ENCODE results near the gene ZPBP. TPM values are rescaled to one million over a fixed set of nuclear protein-coding genes. Genes with fewer than 3 reads are reported as not detected.
"Not testable (repeated sequence)": the region's sequence is repeated elsewhere in the genome, so short reads cannot be mapped to it uniquely, and the experiment has no call there.

Gene ZPBP
- total RNA-seq, 2 experiments from 2014 or later: not detected

- ATAC-seq (no peak), DNase-seq (no peak)
- H3K4me3 Mint-ChIP-seq: no peak overlapping the region
- CTCF ChIA-PET: no interaction called here
- H3K4me1 Mint-ChIP-seq: peaks cover 8% of the 10 kb centered on the region
- H3K9me3 Mint-ChIP-seq (ENCODE audit: low read depth): no peaks in the 10 kb centered on the region
- peaks cover 47% of the 10 kb centered on the region for H3K27me3 Mint-ChIP-seq
- H3K36me3 Mint-ChIP-seq: peaks cover 1% of the 10 kb centered on the region
- no peak overlapping the region for H3K27ac Mint-ChIP-seq
Measured at GRCh38 chr7:50088463-50089129, 4.5 kb downstream of the ZPBP start.

GRCh38 chr7:50085344-50085743, 7.7 kb downstream of the ZPBP start:
- Mint-ChIP-seq H3K4me3 (no peak overlapping the region), H3K9me3 (ENCODE audit: low read depth) (no peaks in the 10 kb centered on the region), H3K27me3 (peaks cover 55% of the 10 kb centered on the region), H3K36me3 (peaks cover 1% of the 10 kb centered on the region), H3K27ac (no peak overlapping the region), H3K4me1 (no peaks in the 10 kb centered on the region)
- ATAC-seq (no peak), DNase-seq (no peak)
- CTCF ChIA-PET: no interaction called here

GRCh38 chr7:50073093-50073492, 20.0 kb downstream of the ZPBP start:
- H3K4me3 Mint-ChIP-seq: no peak overlapping the region
- H3K9me3 Mint-ChIP-seq (ENCODE audit: low read depth): peaks cover 13% of the 10 kb centered on the region
- peaks cover 13% of the 10 kb centered on the region for H3K4me1 Mint-ChIP-seq
- H3K27me3 Mint-ChIP-seq: peaks cover 37% of the 10 kb centered on the region
- H3K36me3 Mint-ChIP-seq: peaks cover 2% of the 10 kb centered on the region
- H3K27ac Mint-ChIP-seq: no peak overlapping the region
- CTCF ChIA-PET: interaction anchor here (1.3 kb wide), 1 partner anchor 395 kb away, joined by 4 read pairs; no protein-coding TSS in a partner anchor
- DNase-seq (no peak), ATAC-seq (no peak)

- CTCF ChIA-PET: interaction anchor here (1.0 to 1.5 kb wide), 2 partner anchors 23 to 41 kb away, joined by 3 to 4 read pairs; partner anchors contain the start of gene ZPBP
Measured at GRCh38 chr7:50069613-50070012, 23.4 kb downstream of the ZPBP start.

GRCh38 chr7:50068850-50069551, 24.0 kb downstream of the ZPBP start:
- H3K4me1 Mint-ChIP-seq: peaks cover 13% of the 10 kb centered on the region
- CTCF ChIA-PET: interaction anchor here (1.0 to 1.5 kb wide), 2 partner anchors 24 to 42 kb away, joined by 3 to 4 read pairs; partner anchors contain the start of gene ZPBP
- peak overlapping the region; percentile 49 for H3K27ac Mint-ChIP-seq
- ATAC-seq (peak; percentile 74), DNase-seq (peak; percentile 44)
- H3K27me3 Mint-ChIP-seq: peaks cover 7% of the 10 kb centered on the region
- H3K36me3 Mint-ChIP-seq: peaks cover 2% of the 10 kb centered on the region
- H3K9me3 Mint-ChIP-seq (ENCODE audit: low read depth): peaks cover 10% of the 10 kb centered on the region
- H3K4me3 Mint-ChIP-seq: peak overlapping the region; percentile 71

More at GRCh38 chr7:50069613-50070012, 23.4 kb downstream of the ZPBP start:
- H3K36me3 Mint-ChIP-seq: peaks cover 2% of the 10 kb centered on the region
- peaks cover 13% of the 10 kb centered on the region for H3K9me3 Mint-ChIP-seq (ENCODE audit: low read depth)
- ATAC-seq (peak; percentile 67), DNase-seq (peak; percentile 42)
- H3K27ac Mint-ChIP-seq: peak overlapping the region; percentile 49
- H3K4me3 Mint-ChIP-seq: peak overlapping the region; percentile 71
- peaks cover 13% of the 10 kb centered on the region for H3K4me1 Mint-ChIP-seq
- H3K27me3 Mint-ChIP-seq: peaks cover 9% of the 10 kb centered on the region

- Mint-ChIP-seq H3K4me3 (no peak overlapping the region), H3K27ac (no peak overlapping the region), H3K9me3 (ENCODE audit: low read depth) (peaks cover 3% of the 10 kb centered on the region), H3K4me1 (peaks cover 13% of the 10 kb centered on the region), H3K27me3 (peaks cover 4% of the 10 kb centered on the region), H3K36me3 (no peaks in the 10 kb centered on the region)
- CTCF ChIA-PET: interaction anchor here (1.5 kb wide), 1 partner anchor 43 kb away, joined by 3 read pairs; no protein-coding TSS in a partner anchor
- DNase-seq (no peak), ATAC-seq (no peak)
Measured at GRCh38 chr7:50068026-50068425, 25.0 kb downstream of the ZPBP start.

- CTCF ChIA-PET: no interaction called here
- Mint-ChIP-seq H3K9me3 (ENCODE audit: low read depth) (no peaks in the 10 kb centered on the region), H3K4me3 (no peak overlapping the region), H3K36me3 (no peaks in the 10 kb centered on the region), H3K4me1 (no peaks in the 10 kb centered on the region), H3K27ac (no peak overlapping the region), H3K27me3 (peaks cover 16% of the 10 kb centered on the region)
- DNase-seq (no peak), ATAC-seq (no peak)
Measured at GRCh38 chr7:50062951-50063350, 30.1 kb downstream of the ZPBP start.

- Mint-ChIP-seq H3K27me3 (peaks cover 41% of the 10 kb centered on the region), H3K4me1 (no peaks in the 10 kb centered on the region), H3K4me3 (no peak overlapping the region), H3K9me3 (ENCODE audit: low read depth) (no peaks in the 10 kb centered on the region), H3K27ac (no peak overlapping the region), H3K36me3 (no peaks in the 10 kb centered on the region)
- ATAC-seq (no peak), DNase-seq (no peak)
- CTCF ChIA-PET: no interaction called here
Measured at GRCh38 chr7:50056131-50056530, 36.9 kb downstream of the ZPBP start.

GRCh38 chr7:50047716-50048115, 45.3 kb downstream of the ZPBP start:
- no peaks in the 10 kb centered on the region for H3K36me3 Mint-ChIP-seq
- H3K4me3 Mint-ChIP-seq: no peak overlapping the region
- no peak for DNase-seq
- no peak overlapping the region for H3K27ac Mint-ChIP-seq
- ATAC-seq: no peak
- H3K27me3 Mint-ChIP-seq: peaks cover 17% of the 10 kb centered on the region
- no peaks in the 10 kb centered on the region for H3K4me1 Mint-ChIP-seq
- H3K9me3 Mint-ChIP-seq (ENCODE audit: low read depth): no peaks in the 10 kb centered on the region
- CTCF ChIA-PET: interaction anchor here (1.3 kb wide), 1 partner anchor 19 kb away, joined by 3 read pairs; no protein-coding TSS in a partner anchor

- CTCF ChIA-PET, H3K4me1 Mint-ChIP-seq: not testable (repeated sequence)
Measured at GRCh38 chr7:50041165-50041564, 51.9 kb downstream of the ZPBP start.

GRCh38 chr7:50037086-50037485, 56.0 kb downstream of the ZPBP start:
- H3K36me3 Mint-ChIP-seq: no peaks in the 10 kb centered on the region
- ATAC-seq: no peak
- CTCF ChIA-PET: no interaction called here
- no peak overlapping the region for H3K4me3 Mint-ChIP-seq
- H3K27me3 Mint-ChIP-seq: peaks cover 4% of the 10 kb centered on the region
- no peak for DNase-seq
- no peaks in the 10 kb centered on the region for H3K9me3 Mint-ChIP-seq (ENCODE audit: low read depth)
- H3K27ac Mint-ChIP-seq: no peak overlapping the region
- H3K4me1 Mint-ChIP-seq: no peaks in the 10 kb centered on the region

More at GRCh38 chr7:50041165-50041564, 51.9 kb downstream of the ZPBP start:
- H3K36me3 Mint-ChIP-seq; H3K27ac Mint-ChIP-seq; H3K27me3 Mint-ChIP-seq; DNase-seq; H3K9me3 Mint-ChIP-seq (ENCODE audit: low read depth); ATAC-seq; H3K4me3 Mint-ChIP-seq: not testable (repeated sequence)

GRCh38 chr7:50022991-50023390, 70.1 kb downstream of the ZPBP start:
- CTCF ChIA-PET: no interaction called here
- Mint-ChIP-seq H3K36me3 (no peaks in the 10 kb centered on the region), H3K27me3 (peaks cover 5% of the 10 kb centered on the region), H3K4me3 (no peak overlapping the region), H3K27ac (no peak overlapping the region), H3K9me3 (ENCODE audit: low read depth) (no peaks in the 10 kb centered on the region), H3K4me1 (no peaks in the 10 kb centered on the region)
- ATAC-seq (no peak), DNase-seq (no peak)

- no peak for DNase-seq
- Mint-ChIP-seq H3K4me3 (no peak overlapping the region), H3K9me3 (ENCODE audit: low read depth) (no peaks in the 10 kb centered on the region), H3K4me1 (no peaks in the 10 kb centered on the region), H3K36me3 (no peaks in the 10 kb centered on the region), H3K27me3 (peaks cover 5% of the 10 kb centered on the region), H3K27ac (no peak overlapping the region)
- ATAC-seq: no peak
- CTCF ChIA-PET: no interaction called here
Measured at GRCh38 chr7:50022451-50022850, 70.6 kb downstream of the ZPBP start.

- peaks cover 7% of the 10 kb centered on the region for H3K27me3 Mint-ChIP-seq
- CTCF ChIA-PET: no interaction called here
- H3K4me3 Mint-ChIP-seq: no peak overlapping the region
- H3K27ac Mint-ChIP-seq: no peak overlapping the region
- no peaks in the 10 kb centered on the region for H3K36me3 Mint-ChIP-seq
- DNase-seq: no peak
- H3K4me1 Mint-ChIP-seq: no peaks in the 10 kb centered on the region
- H3K9me3 Mint-ChIP-seq (ENCODE audit: low read depth): no peaks in the 10 kb centered on the region
- ATAC-seq: no peak
Measured at GRCh38 chr7:49995681-49996080, 97.4 kb downstream of the ZPBP start.

Data from activated CD8-positive, alpha-beta memory T cell treated with anti-CD3 and anti-CD28 coated beads, Interleukin-2, amount 10 ng/mL, durations not matched to agents 7 days and 5 days (primary cell).